Mesodermal cell (in vitro differentiated cells): ENCODE data around the gene OTUD3.

ENCODE experiments used
- H3K27ac ChIP-seq: 2 replicates; pipeline ENCODE4 v1.7.0; 2013; ENCODE audit warnings: mild to moderate bottlenecking, low read depth, low read length, moderate library complexity; ENCODE audit not compliant: severe bottlenecking
- H3K36me3 ChIP-seq: 2 replicates; pipeline ENCODE4 v1.7.1; 2013; ENCODE audit warnings: mild to moderate bottlenecking, low read length, moderate library complexity; ENCODE audit not compliant: control insufficient read depth, insufficient read depth
- H3K4me1 ChIP-seq: one replicate; pipeline ENCODE4 v1.7.1; 2013; ENCODE audit warnings: mild to moderate bottlenecking, low read length; ENCODE audit not compliant: insufficient read depth, control insufficient read depth, poor library complexity, severe bottlenecking
- H3K4me3 ChIP-seq: 2 replicates; pipeline ENCODE4 v1.7.0; 2013; ENCODE audit warnings: low read length, control low read depth, mild to moderate bottlenecking; ENCODE audit not compliant: insufficient read depth, poor library complexity, severe bottlenecking; ENCODE audit errors: extremely low read depth
- H3K9me3 ChIP-seq: 2 replicates; pipeline ENCODE4 v1.7.1; 2013; ENCODE audit warnings: mild to moderate bottlenecking, low read length, moderate library complexity; ENCODE audit not compliant: control insufficient read depth
- WGBS, 2 experiments: methylation state at CpG; one replicate each; pipeline ENCODE4 v1.1.5; 2013; ENCODE audit warnings: missing lambda C conversion rate in 2 of 2; ENCODE audit not compliant: insufficient coverage in 2 of 2; 5-methylcytosine and 5-hydroxymethylcytosine counted together

The OTUD3 gene

GRCh38 chr1:19852036-19852435 is 30.2 kb upstream of the OTUD3 start:
- Histone ChIP-seq H3K4me1 (no peaks in the 10 kb centered on the region), H3K9me3 (no peaks in the 10 kb centered on the region), H3K36me3 (no peaks in the 10 kb centered on the region), H3K4me3 (no peak overlapping the region), H3K27ac (no peak overlapping the region)
- no CpG with 5 or more reads among the region's 1 CpG for WGBS, 2 experiments

- no peaks in the 10 kb centered on the region for H3K36me3 ChIP-seq
- H3K4me3 ChIP-seq, result no peak overlapping the region
- H3K4me1 ChIP-seq, result no peaks in the 10 kb centered on the region
- no peaks in the 10 kb centered on the region for H3K9me3 ChIP-seq
- no peak overlapping the region for H3K27ac ChIP-seq
Measured at GRCh38 chr1:19854866-19855265, 27.3 kb upstream of the OTUD3 start.

GRCh38 chr1:19858893-19859292 is 23.3 kb upstream of the OTUD3 start:
- H3K4me3 ChIP-seq, result no peak overlapping the region
- H3K27ac ChIP-seq, result no peak overlapping the region
- peaks cover 15% of the 10 kb centered on the region for H3K4me1 ChIP-seq
- WGBS, 2 experiments, result 33 to 78% methylated on average over 1 of the region's 5 CpGs
- H3K9me3 ChIP-seq, result peaks cover 14% of the 10 kb centered on the region
- no peaks in the 10 kb centered on the region for H3K36me3 ChIP-seq

- Histone ChIP-seq H3K36me3 (no peaks in the 10 kb centered on the region), H3K9me3 (peaks cover 14% of the 10 kb centered on the region), H3K4me1 (peaks cover 15% of the 10 kb centered on the region), H3K4me3 (no peak overlapping the region), H3K27ac (no peak overlapping the region)
- no CpG with 5 or more reads among the region's 2 CpGs for WGBS, 2 experiments
Measured at GRCh38 chr1:19859876-19860275, 22.3 kb upstream of the OTUD3 start.

GRCh38 chr1:19860418-19860817 is 21.8 kb upstream of the OTUD3 start:
- Histone ChIP-seq H3K9me3 (peaks cover 14% of the 10 kb centered on the region), H3K27ac (no peak overlapping the region), H3K4me3 (no peak overlapping the region), H3K4me1 (peaks cover 15% of the 10 kb centered on the region), H3K36me3 (no peaks in the 10 kb centered on the region)
- WGBS, 2 experiments, result 90 to 92% methylated on average over 2 of the region's 2 CpGs

- Histone ChIP-seq H3K27ac (no peak overlapping the region), H3K36me3 (no peaks in the 10 kb centered on the region), H3K9me3 (peaks cover 14% of the 10 kb centered on the region), H3K4me1 (peaks cover 16% of the 10 kb centered on the region), H3K4me3 (no peak overlapping the region)
- WGBS, 2 experiments, result 88% methylated on average over 1 of the region's 2 CpGs; no CpG with 5 or more reads in 1 of the 2 experiments
Measured at GRCh38 chr1:19861034-19861433, 21.2 kb upstream of the OTUD3 start.

GRCh38 chr1:19861842-19862530 is 20.2 kb upstream of the OTUD3 start:
- H3K9me3 ChIP-seq, result peaks cover 14% of the 10 kb centered on the region
- peaks cover 25% of the 10 kb centered on the region for H3K4me1 ChIP-seq
- no peak overlapping the region for H3K27ac ChIP-seq
- 82 to 100% methylated on average over 1 of the region's 1 CpG for WGBS, 2 experiments
- no peaks in the 10 kb centered on the region for H3K36me3 ChIP-seq
- no peak overlapping the region for H3K4me3 ChIP-seq

GRCh38 chr1:19862944-19863343 is 19.3 kb upstream of the OTUD3 start:
- H3K27ac ChIP-seq, result no peak overlapping the region
- H3K4me1 ChIP-seq, result peaks cover 32% of the 10 kb centered on the region
- no peaks in the 10 kb centered on the region for H3K36me3 ChIP-seq
- peaks cover 14% of the 10 kb centered on the region for H3K9me3 ChIP-seq
- 94% methylated on average over 2 to 3 of the region's 3 CpGs for WGBS, 2 experiments
- no peak overlapping the region for H3K4me3 ChIP-seq

- Histone ChIP-seq H3K27ac (no peak overlapping the region), H3K4me3 (no peak overlapping the region), H3K36me3 (no peaks in the 10 kb centered on the region), H3K4me1 (peaks cover 37% of the 10 kb centered on the region), H3K9me3 (peaks cover 14% of the 10 kb centered on the region)
- no CpG with 5 or more reads among the region's 1 CpG for WGBS, 2 experiments
Measured at GRCh38 chr1:19864570-19865160, 17.5 kb upstream of the OTUD3 start.

GRCh38 chr1:19866029-19866428 is 16.2 kb upstream of the OTUD3 start:
- Histone ChIP-seq H3K4me1 (peaks cover 33% of the 10 kb centered on the region), H3K27ac (no peak overlapping the region), H3K4me3 (no peak overlapping the region), H3K9me3 (peaks cover 14% of the 10 kb centered on the region), H3K36me3 (no peaks in the 10 kb centered on the region)
- WGBS, 2 experiments, result 100% methylated on average over 1 of the region's 1 CpG

GRCh38 chr1:19866758-19867157 is 15.4 kb upstream of the OTUD3 start:
- H3K4me3 ChIP-seq, result no peak overlapping the region
- peak overlapping the region; percentile 38 for H3K27ac ChIP-seq
- H3K36me3 ChIP-seq, result no peaks in the 10 kb centered on the region
- peaks cover 26% of the 10 kb centered on the region for H3K4me1 ChIP-seq
- H3K9me3 ChIP-seq, result peaks cover 14% of the 10 kb centered on the region
- WGBS, 2 experiments, result 80% methylated on average over 1 of the region's 1 CpG; no CpG with 5 or more reads in 1 of the 2 experiments
